Testis (tissue), 3 donors: Measurements from ENCODE around the gene COL4A2. TPM values are rescaled to one million over a fixed set of nuclear protein-coding genes. Genes with fewer than 3 reads are reported as not detected.
A peak's percentile ranks its signal among the peaks of the same experiment; 100 is the strongest.

Source experiments
- DNase-seq: peaks from one replicate; pipeline ENCODE4 v3.0.0-alpha.2; 2019
- H3K27ac ChIP-seq, 2 donors: fragments of 200-600 bp; sonication (generic); one replicate each; pipeline ENCODE4 v1.5.1; 2019
- H3K27me3 ChIP-seq: fragments of 200-600 bp; sonication (generic); one replicate; pipeline ENCODE4 v1.5.1; 2019
- H3K36me3 ChIP-seq: fragments of 200-600 bp; sonication (generic); one replicate; pipeline ENCODE4 v1.5.1; 2017; ENCODE audit warnings: low read depth; ENCODE audit errors: missing control alignments
- H3K4me1 ChIP-seq: fragments of 200-600 bp; sonication (generic); one replicate; pipeline ENCODE4 v1.5.1; 2019
- H3K4me3 ChIP-seq, 2 donors: fragments of 200-600 bp; sonication (generic); one replicate each; pipeline ENCODE4 v1.5.1; 2017 to 2019
- H3K9me3 ChIP-seq: fragments of 200-600 bp; sonication (generic); one replicate; pipeline ENCODE4 v1.5.1; 2017
- CTCF ChIP-seq, 3 experiments: fragments of 450-650 bp in 2 of 3; fragments of 200-600 bp in 1 of 3; sonication (generic) in 1 of 3; IDR thresholded peaks; one replicate each; pipeline ENCODE4 v1.5.1; 2016 to 2019; ENCODE audit warnings: antibody characterized with exemption in 3 of 3, mild to moderate bottlenecking in 2 of 3, moderate library complexity in 1 of 3
- POLR2A ChIP-seq: fragments of 450-650 bp; IDR thresholded peaks from one replicate; pipeline ENCODE4 v1.6.1; 2017; ENCODE audit warnings: antibody characterized with exemption, mild to moderate bottlenecking, moderate library complexity
- WGBS, 2 donors: methylation state at CpG; one replicate each; pipeline ENCODE4 v1.1.5; 2018; 5-methylcytosine and 5-hydroxymethylcytosine counted together
- intact Hi-C: fragments of 100-400 bp; cut with DNase I; formaldehyde crosslinking; loops from one replicate; pipeline ENCODE4 v1.15.1; 2023; ENCODE audit warnings: low total_unique reads
- polyA plus RNA-seq: library from polyadenylated mRNA; stranded (reverse); fragments of 350-450 nt; fragmentation: Illumina TruSeq; extraction: RNeasy Lipid Tissue Mini Kit (QIAGEN cat#74804); gene quantifications from one replicate; pipeline ENCODE4 v1.2.3, GENCODE V29; 2014; ENCODE audit warnings: low read depth, low replicate concordance; ENCODE audit not compliant: insufficient read depth
- total RNA-seq, 2 donors: library from RNA; depleted of rRNA; stranded (reverse); fragments of >200 nt; gene quantifications; one replicate each; pipeline ENCODE4 v1.2.3, GENCODE V29; 2016

The COL4A2 gene
- total and polyA plus RNA-seq, 3 donors from 2014 or later = 69.1 to 89.9 (median 81.0) TPM

GRCh38 chr13:110329798-110330461, 22.8 kb downstream of the COL4A2 start:
- intact Hi-C loops = no loop called here

GRCh38 chr13:110330491-110331011, 23.5 kb downstream of the COL4A2 start:
- peak overlapping the region; percentile 14 to 66 for H3K27ac ChIP-seq
- DNase-seq = no peak
- no peaks in the 10 kb centered on the region for H3K27me3 ChIP-seq
- no peak for TF ChIP-seq CTCF (IDR thresholded peaks at IDR 0.05)
- no peak for TF ChIP-seq POLR2A
- WGBS, 2 donors = 64 to 68% methylated on average over 11 of the region's 11 CpGs
- no peaks in the 10 kb centered on the region for H3K36me3 ChIP-seq
- H3K4me3 ChIP-seq = no peak overlapping the region
- peaks cover 6% of the 10 kb centered on the region for H3K4me1 ChIP-seq
- intact Hi-C loops = no loop called here
- no peaks in the 10 kb centered on the region for H3K9me3 ChIP-seq

More at GRCh38 chr13:110329798-110330461, 22.8 kb downstream of the COL4A2 start:
- WGBS, 2 donors = 67 to 69% methylated on average over 21 of the region's 21 CpGs
- TF ChIP-seq CTCF (IDR thresholded peaks at IDR 0.05) = no peak
- no peak for TF ChIP-seq POLR2A
- Histone ChIP-seq H3K36me3 (no peaks in the 10 kb centered on the region), H3K27me3 (no peaks in the 10 kb centered on the region), H3K4me3 (no peak overlapping the region), H3K9me3 (no peaks in the 10 kb centered on the region), H3K4me1 (peaks cover 6% of the 10 kb centered on the region), H3K27ac (peak overlapping the region; percentile 14 to 66)
- DNase-seq = no peak

- TF ChIP-seq POLR2A = no peak
- TF ChIP-seq CTCF (IDR thresholded peaks at IDR 0.05) = no peak
- no peaks in the 10 kb centered on the region for H3K27me3 ChIP-seq
These were observed 24.3 kb downstream of the COL4A2 start for GRCh38 chr13:110331362-110331761.

GRCh38 chr13:110332750-110333149, 25.7 kb downstream of the COL4A2 start:
- Histone ChIP-seq H3K27ac (no peak overlapping the region), H3K27me3 (no peaks in the 10 kb centered on the region), H3K4me1 (peaks cover 22% of the 10 kb centered on the region), H3K4me3 (no peak overlapping the region), H3K9me3 (no peaks in the 10 kb centered on the region), H3K36me3 (no peaks in the 10 kb centered on the region)
- WGBS, 2 donors = 82 to 92% methylated on average over 2 of the region's 2 CpGs
- TF ChIP-seq POLR2A (no peak), CTCF (IDR thresholded peaks at IDR 0.05) (no peak)
- intact Hi-C loops = no loop called here
- DNase-seq = no peak

More at GRCh38 chr13:110331362-110331761, 24.3 kb downstream of the COL4A2 start:
- H3K9me3 ChIP-seq = no peaks in the 10 kb centered on the region
- intact Hi-C loops = no loop called here
- H3K4me3 ChIP-seq = no peak overlapping the region
- H3K4me1 ChIP-seq = peaks cover 8% of the 10 kb centered on the region
- peak; percentile 45 for DNase-seq
- WGBS, 2 donors = 49 to 68% methylated on average over 11 of the region's 11 CpGs
- no peaks in the 10 kb centered on the region for H3K36me3 ChIP-seq
- H3K27ac ChIP-seq = peak overlapping the region in 1 of 2 donors; percentile 66

- Histone ChIP-seq H3K4me3 (no peak overlapping the region), H3K27ac (no peak overlapping the region), H3K9me3 (no peaks in the 10 kb centered on the region), H3K36me3 (no peaks in the 10 kb centered on the region), H3K4me1 (peaks cover 33% of the 10 kb centered on the region), H3K27me3 (no peaks in the 10 kb centered on the region)
- intact Hi-C loops = no loop called here
- WGBS, 2 donors = 93 to 96% methylated on average over 12 of the region's 12 CpGs
- no peak for DNase-seq
- TF ChIP-seq CTCF (IDR thresholded peaks at IDR 0.05) (no peak), POLR2A (no peak)
These were observed 26.8 kb downstream of the COL4A2 start for GRCh38 chr13:110333837-110334236.
